NCI-H2171 (cell line): ENCODE data around the gene CAVIN4.

Source experiments
- DNase-seq: peaks from one replicate; lab custom pipeline; 2025; lab: John Stamatoyannopoulos, UW

The CAVIN4 gene, protein sequence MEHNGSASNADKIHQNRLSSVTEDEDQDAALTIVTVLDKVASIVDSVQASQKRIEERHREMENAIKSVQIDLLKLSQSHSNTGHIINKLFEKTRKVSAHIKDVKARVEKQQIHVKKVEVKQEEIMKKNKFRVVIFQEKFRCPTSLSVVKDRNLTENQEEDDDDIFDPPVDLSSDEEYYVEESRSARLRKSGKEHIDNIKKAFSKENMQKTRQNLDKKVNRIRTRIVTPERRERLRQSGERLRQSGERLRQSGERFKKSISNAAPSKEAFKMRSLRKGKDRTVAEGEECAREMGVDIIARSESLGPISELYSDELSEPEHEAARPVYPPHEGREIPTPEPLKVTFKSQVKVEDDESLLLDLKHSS

DNA sequence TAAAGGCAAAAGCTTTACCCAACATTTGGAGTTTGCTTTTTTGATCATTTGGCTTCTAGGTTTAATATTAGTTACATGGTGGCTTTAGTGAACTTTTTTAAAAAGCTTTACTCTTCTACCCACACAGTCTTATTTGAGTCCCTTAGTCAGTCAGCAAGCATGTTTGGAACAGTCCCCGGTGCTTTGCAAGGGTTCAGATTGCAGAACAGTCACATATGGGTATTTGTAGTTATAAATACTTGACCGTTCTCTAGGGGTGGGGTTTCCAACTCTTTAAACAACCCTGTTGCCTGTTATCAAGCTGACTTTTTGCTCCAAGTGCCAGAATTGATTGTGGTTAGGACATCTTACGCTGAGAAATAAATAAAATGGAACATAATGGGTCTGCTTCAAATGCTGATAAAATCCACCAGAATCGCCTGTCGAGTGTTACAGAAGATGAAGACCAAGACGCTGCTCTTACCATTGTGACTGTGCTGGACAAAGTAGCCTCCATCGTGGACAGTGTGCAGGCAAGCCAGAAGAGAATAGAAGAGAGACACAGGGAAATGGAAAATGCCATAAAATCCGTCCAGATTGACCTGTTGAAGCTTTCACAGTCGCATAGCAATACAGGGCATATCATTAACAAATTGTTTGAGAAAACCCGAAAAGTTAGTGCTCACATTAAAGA, at the start of gene CAVIN4:
Gene CAVIN4 (plus strand): TSS at position 304 of the 673 bp plus-strand sequence. CDS start 65 bp downstream, at position 369.
- no peak for DNase-seq

DNA sequence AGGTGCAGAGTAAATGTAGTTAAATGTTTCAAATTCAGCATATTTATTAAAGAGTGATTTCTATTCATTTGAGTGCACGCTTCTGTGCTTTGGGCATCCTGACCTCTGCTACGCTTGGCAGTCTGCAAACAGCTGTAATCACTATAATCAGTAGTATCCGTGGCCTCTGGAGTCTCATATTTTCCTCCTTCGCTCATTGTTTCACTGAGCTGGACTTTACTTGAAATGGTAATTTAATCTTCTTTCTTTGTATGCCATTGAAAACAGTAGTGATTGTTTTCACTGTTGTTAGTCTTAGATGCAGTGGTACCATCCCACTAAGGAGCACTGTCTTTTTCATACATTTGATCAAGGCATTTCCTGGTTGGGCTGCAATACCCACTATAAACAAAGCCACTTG, 43.5 kb upstream of the CAVIN4 start:
- DNase-seq, result no peak

DNA sequence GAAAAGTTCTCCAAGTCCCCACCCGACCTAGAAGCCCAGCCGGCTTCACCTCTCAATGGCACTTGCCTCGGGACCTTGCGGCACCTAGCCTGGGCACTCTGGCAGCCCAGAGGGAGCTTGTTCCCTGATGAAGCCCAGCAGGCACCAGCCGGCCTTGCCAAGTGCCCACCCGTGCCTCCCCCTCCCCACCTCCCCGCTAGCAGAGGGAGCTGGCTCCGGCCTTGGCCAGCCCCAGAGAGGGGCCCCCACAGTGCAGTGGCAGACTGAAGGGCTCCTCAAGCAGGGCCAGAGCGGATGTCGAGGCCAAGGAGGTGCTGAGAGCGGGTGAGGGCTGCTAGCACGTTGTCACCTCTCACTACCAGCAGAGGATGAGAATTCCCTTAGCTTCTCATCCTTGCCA, 37.6 kb upstream of the CAVIN4 start:
- DNase-seq, result no peak

DNA sequence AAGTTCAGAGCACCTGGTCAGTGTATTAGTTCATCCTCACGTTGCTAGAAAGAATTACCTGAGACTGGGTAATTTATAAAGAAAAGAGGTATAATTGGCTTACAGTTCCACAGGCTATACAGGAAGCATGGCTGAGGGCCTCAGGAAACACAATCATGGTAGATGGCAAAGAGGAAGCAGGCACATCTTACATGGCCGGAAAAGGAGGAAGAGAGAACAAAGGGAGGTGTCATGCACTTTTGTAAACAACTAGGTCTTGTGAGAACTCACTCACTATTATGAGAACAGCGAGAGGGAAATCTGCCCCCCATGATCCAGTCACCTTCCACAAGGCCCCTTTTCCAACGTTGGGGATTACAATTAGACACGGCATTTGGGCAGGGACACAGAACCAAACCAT, 28.8 kb upstream of the CAVIN4 start:
- DNase-seq, result no peak

DNA sequence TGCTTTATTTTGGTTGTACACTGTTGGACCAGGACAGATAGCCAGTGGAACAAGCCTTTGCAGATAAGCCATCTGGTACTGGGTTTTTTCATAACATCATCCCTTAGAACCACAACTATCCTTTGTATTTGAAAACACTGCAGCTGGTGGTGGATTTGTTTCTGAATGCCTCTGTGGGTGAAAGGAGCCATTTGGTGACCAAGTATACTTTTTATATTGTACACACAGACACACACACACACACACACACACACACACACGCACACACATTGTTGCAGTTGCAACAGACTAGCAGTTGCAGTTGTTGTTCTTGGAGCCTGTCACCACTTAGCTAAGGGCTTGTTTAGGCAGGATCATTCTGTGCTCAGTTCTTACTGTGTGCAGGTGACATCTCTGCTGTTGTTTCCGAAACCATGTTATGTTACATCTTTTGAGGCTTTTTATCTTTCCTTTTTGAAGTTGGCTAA, 22.9 kb upstream of the CAVIN4 start:
- no peak for DNase-seq

DNA sequence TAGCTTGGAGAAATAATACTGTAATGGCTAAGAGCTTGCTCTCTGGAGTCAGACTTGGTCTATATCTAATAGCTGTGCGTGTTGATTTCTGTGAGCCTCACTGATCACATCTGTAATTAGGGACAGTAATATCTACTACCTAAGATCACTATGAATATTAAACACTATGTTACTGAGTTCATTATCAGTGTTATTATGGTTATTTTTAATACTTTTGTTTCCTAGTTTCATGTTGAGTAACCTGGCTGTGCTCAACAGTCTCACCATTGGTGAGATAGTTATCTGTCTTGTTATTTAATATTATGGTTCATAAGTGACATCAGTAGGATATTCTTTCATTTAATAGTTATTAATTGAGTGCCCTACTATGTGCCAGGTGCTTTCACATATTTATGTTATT, 22.4 kb upstream of the CAVIN4 start:
- no peak for DNase-seq

DNA sequence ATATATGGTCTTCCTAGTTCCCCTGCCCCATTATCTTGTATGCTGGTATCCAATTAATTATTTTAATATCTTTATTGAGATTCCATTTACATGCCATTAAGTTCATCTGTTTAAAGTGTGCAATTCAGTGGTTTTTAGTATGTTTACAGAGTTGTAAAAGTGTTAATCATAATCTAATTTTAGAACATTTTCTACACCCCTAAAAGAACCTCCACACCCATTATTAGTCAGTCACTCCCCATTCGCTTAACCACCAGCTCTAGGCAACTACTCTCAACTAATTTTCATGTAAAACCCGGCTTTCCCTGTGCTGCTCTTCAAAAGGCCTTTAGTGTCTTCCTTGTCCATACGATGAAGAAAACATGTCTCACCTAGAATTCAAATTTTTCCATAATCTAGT, 20.8 kb upstream of the CAVIN4 start:
- DNase-seq, result no peak

DNA sequence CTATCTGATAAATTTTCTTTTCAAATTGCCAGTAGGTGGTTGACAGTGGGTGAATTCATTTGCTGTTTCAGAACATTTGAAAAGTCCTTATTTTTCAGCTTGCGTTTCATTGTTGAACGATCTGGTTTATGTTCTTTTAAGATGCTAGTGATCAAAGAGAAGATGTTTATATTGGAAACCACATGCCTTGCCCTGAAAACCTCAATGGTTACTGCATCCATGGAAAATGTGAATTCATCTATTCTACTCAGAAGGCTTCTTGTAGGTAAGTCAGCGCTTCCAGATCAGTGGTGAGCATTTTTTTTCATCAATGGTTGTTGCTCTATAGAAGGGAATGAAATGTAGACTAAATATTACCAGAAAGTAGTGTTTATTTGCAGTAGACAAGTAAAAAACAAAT, 16.6 kb upstream of the CAVIN4 start:
- no peak for DNase-seq

DNA sequence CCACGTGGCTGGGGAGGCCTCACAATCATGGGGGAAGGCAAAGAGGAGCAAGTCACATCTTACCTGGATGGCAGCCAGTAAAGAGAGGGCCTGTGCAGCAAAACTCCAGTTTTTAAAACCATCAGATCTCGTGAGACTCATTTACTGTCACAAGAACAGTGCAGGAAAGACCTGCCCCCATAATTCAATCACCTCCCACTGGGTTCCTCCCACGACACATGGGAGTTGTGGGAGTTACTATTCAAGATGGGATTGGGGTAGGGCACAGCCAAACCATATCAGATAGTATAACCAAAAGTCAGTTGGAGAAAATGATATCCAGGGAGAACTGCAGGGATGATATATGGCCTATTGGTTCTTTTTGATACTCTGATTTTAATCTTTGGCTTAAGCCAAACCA, 10.0 kb upstream of the CAVIN4 start:
- DNase-seq, result no peak

DNA sequence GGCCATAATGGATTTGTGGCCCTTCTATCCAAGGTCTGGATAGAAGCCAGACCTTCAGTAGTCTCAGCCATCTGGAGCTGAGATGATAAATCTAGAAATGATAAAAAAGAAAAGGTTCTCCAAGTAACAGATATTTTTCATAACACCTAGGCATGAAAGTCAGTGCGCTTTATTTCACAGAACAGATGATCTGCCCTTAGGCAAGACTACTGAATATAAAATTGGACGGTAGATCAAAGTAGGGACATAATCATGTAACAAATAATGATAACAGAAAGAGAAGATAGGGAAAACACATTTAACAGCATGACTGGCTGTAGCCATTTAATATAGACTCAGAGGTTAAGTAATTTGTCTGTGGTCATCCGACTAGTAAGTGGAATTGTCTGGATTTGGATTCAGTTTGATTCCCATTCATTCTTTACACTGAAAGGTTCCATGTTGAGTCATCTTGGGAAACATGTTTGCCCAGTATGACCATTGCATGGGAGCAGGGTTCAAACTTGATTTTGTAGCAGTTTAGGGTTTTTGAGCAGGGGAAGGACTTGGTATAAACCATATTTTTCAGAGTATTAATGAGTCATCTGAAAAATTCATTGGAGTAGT, 4.1 kb upstream of the CAVIN4 start:
- DNase-seq, result no peak

DNA sequence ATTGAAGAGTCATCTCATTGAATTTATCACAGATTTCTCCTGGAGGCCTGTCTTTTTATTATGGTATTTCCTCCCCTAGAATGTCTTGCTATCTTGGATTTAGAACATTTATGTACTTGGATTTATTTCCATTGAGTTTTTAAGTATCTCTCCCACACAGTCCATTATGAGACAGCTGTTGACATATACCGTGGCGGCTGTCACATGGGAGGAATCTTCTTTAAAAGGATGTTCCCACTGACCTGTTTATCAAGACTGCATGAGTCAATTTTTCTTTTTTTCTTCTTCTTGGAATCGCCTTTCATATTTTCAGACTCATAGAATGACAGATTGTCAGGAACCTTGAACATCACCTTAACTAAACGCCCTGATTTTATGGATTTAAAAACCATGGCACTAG, 2.9 kb upstream of the CAVIN4 start:
- no peak for DNase-seq

DNA sequence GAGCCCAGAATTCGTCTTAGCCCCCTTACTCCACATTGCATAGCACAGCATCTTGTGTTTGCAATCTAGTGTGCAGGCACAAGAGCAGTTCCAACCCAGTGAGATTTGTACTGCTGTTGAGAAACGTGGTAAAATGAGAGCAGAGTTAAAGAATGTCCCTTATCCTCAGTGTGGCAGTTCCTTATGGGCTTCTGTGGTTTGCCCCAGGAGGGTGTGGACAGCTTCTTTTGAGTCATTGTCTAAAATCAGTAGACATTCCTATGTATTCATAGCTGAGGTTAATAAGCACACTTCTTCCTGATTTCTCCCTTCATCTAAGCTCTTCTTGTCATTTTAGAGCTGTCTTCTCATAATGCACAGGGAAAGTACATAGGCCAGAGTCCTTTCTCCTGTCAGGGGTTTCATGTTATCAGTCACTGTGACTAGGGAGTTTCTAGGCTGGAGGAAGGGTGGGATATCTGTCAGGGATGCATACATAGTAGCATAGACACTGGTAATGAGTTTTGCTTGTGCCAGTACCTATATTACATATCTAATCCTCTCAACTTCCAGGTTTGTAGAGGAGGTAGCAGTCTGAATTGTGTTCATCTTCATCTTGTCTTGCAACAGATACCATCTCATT, 2.0 kb upstream of the CAVIN4 start:
- DNase-seq, result no peak

DNA sequence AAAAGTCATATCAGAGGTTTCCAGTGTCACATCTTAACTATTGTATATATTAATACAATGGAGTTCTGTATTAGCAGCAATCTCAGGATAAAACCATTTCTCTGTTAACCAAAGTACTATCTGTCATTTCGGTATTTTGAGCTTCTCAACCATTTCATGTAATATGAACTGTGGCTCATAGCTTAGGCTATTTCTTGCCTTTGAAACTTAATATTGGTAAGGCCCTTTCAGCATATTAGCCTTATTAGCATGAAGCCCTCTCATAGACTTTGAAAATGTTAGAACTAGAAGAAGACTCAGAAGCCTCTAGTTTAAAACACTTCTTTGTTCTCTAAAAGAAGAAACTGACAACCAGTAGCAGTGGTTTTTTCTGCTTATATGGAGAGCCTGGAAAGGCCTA, 731 bp downstream of the CAVIN4 start:
- no peak for DNase-seq

DNA sequence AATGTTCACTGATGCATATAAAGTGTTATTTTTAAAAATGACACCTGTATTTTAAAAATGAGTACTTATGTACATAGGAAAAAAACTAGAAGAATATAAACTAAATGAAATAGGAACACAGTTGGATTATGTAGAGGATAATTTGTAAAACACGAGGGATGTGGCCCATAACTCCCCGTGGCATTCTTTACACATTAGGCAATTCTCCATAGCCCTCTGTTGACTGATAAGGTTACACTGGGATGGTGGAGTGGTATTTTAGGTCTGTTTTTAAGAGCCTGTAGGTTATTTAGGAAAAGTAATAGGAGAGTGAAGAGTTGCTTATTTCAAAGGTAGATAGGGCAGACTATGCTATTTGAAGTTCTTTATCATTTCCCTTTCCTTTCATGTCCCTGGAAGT, 1.8 kb downstream of the CAVIN4 start:
- DNase-seq, result no peak

DNA sequence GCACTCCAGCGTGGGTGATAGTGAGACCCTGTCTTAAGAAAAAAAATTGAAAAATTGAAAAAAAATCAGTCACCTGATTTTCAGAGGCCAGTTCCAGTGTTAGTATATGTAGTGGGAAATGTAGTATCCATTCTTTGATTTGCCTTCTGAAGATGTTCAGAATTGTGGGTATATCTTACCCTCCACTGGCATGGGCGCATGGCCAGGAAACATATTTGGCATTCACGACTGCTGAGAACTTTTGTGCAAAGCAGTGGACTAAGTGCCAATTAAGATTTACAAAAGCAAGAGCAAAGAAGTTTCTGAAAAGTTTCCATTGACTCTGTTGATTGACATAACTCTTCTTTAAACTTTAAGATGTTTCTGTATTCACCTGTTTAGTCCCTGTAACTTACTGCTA, 2.4 kb downstream of the CAVIN4 start:
- DNase-seq, result no peak

DNA sequence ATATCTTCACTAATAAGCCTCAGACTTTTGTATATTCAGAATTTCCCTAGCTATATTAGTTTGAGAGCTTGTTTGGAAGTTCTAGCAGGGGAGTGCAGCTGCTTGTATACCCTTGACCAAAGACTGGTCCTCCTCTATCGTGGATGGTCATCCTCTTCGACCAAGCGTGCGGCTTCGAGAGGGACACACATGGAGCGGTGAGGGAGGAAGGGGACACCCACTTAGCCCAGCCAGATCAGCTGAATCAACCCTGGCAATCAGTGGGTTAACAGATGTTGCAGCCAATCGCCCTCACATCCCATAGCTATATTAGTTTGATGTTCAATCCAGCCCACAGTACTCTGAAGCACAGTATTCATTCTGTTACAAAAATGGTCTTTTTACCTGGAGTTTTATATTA, 3.2 kb downstream of the CAVIN4 start:
- DNase-seq, result no peak

DNA sequence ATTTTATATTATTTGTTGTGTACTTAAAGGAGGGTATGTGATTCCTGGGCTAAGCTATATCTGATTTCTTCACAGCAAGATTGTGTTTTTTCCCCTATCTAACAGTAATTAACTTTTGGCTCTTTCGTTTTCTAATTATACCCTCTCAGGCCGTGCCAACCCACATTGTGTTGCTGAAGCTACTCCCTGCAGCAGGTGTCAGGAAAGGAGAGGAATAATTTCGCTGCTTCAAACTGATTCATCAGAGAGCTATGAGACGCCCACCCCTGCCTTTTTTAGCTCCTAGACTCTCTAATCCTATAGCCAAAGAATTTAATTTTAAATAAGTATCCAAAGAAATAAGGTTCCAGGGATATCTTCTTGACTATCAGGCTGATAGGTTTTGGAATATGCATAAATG, 3.8 kb downstream of the CAVIN4 start:
- DNase-seq, result no peak

DNA sequence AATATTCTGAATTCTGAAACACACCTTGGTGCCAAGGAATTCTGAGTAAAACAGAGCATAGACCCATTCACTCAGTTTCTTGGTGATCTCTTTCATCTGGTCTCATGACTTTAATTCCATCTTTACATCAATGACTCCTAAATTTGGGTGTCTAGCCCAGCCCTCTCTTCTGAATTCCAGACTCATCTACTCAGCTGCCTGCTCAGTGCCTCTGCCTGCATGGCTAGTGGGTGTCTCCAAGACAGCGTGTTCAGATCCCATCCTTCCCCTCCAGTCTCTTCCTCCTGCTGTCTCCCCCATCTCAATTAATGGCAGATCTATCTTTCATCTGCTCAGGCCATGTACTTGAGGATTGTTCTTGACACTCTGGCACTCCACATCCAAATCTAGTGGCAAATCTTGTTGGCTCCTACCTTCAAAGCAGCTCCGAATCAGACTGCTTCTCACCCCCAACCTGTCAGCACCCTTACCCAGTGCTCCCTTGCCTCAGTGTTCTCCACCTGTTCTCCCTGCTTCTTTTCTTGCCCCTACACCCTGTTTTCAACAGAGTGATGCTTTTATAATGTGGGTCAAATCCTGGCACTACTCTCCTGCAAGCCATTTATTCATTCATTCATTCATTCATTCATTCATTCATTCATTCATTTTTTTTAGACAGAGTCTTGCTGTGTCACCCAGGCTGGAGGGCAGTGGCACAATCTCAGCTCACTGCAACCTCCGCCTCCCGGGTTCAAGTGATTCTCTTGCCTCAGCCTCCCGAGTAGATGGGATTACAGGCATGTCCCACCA, 5.3 kb downstream of the CAVIN4 start:
- DNase-seq, result no peak

DNA sequence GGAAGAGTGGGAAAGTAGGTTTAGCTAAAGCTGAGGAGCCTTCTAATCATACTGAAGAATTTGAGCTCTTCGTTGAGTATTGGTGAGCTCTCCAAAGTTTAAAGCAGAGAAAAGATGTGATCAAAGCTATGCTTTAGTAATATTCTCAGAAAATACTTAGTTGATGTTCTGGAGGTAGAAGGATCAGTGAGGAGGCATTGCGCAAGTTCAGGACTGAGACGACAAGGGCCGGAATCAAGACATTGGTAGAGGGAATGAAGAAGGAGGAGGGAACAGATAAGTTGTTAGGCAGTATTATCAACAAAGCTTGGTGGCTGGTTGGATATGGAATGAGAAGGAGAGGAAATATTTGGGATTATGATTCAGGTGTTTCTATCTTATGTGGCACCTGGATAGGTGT, 7.1 kb downstream of the CAVIN4 start:
- no peak for DNase-seq

DNA sequence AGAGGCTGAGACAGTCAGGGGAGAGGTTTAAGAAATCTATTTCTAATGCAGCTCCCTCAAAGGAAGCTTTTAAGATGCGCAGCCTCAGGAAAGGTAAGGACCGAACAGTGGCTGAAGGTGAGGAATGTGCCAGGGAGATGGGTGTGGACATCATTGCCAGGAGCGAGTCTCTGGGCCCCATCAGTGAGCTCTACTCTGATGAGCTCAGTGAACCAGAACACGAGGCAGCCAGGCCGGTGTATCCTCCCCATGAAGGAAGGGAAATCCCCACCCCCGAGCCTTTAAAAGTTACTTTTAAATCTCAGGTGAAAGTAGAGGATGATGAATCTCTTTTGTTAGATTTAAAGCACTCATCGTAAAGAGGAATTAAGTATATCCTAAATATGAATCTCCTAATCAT, 8.2 kb downstream of the CAVIN4 start:
- DNase-seq, result no peak

DNA sequence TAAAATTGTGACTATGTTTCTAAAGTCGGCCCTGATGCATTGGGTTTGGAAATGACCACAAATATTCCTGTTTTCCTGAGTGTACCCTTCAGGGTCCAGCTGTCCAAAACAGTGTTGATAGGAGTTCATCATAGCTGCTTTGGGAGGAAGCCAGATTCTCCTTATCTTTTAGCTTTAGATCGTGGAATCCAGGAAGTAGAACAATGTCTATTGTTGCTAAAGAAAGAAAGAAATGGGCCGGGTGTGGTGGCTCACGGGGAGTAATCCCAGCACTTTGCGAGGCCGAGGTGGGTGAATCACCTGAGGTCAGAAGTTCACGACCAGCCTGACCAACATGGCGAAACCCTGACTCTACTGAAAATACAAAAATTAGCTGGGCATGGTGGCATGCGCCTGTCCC, 9.5 kb downstream of the CAVIN4 start:
- no peak for DNase-seq

DNA sequence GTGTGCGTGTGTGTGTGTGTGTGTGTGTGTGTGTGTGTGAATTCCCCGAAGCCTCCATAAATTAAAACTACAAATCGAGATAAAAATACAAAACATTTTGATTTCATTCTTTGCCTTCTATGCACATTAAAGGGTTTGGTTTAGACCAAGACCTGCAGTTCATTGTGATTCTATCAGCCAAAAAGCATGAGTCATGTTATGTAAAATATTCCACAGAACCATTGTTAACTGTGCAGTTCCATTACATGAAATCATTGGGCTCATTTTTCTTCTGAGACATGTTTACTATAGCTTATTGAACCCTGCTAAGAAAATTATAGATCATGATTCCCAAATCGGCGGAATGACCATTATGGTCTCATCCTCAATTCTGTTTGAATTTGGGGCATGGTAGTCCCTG, 11.7 kb downstream of the CAVIN4 start:
- DNase-seq, result no peak
